ENCODE measurements around the gene PRKD1. TPM values are rescaled to one million over a fixed set of nuclear protein-coding genes. Genes with fewer than 3 reads are reported as not detected.

PRKD1 gene
- total RNA-seq, 1 donor from 2014 or later: 6.7 TPM

- no peak for DNase-seq
- H3K4me1 Mint-ChIP-seq: no peaks in the 10 kb centered on the region
- ChIA-PET CTCF (no interaction called here), POLR2A (no interaction called here)
- no peaks in the 10 kb centered on the region for H3K36me3 Mint-ChIP-seq (ENCODE audit: low read depth)
- ATAC-seq (ENCODE audit: low read depth): no peak
- no peaks in the 10 kb centered on the region for H3K27me3 Mint-ChIP-seq
- intact Hi-C loops (cut with micrococcal nuclease): no loop called here
- H3K9me3 Mint-ChIP-seq: no peaks in the 10 kb centered on the region
- TF ChIP-seq, protein P1, sequence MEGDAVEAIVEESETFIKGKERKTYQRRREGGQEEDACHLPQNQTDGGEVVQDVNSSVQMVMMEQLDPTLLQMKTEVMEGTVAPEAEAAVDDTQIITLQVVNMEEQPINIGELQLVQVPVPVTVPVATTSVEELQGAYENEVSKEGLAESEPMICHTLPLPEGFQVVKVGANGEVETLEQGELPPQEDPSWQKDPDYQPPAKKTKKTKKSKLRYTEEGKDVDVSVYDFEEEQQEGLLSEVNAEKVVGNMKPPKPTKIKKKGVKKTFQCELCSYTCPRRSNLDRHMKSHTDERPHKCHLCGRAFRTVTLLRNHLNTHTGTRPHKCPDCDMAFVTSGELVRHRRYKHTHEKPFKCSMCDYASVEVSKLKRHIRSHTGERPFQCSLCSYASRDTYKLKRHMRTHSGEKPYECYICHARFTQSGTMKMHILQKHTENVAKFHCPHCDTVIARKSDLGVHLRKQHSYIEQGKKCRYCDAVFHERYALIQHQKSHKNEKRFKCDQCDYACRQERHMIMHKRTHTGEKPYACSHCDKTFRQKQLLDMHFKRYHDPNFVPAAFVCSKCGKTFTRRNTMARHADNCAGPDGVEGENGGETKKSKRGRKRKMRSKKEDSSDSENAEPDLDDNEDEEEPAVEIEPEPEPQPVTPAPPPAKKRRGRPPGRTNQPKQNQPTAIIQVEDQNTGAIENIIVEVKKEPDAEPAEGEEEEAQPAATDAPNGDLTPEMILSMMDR (IDR thresholded peaks at IDR 0.05): no peak
- no peak overlapping the region for H3K4me3 Mint-ChIP-seq
- no peak overlapping the region for H3K27ac Mint-ChIP-seq
Observed at GRCh38 chr14:29630566-29631160, 297.0 kb downstream of the PRKD1 start.

GRCh38 chr14:29629839-29630238 lies 297.8 kb downstream of the PRKD1 start:
- no peak overlapping the region for H3K27ac Mint-ChIP-seq
- no peaks in the 10 kb centered on the region for H3K27me3 Mint-ChIP-seq
- intact Hi-C loops (cut with micrococcal nuclease): no loop called here
- DNase-seq (no peak), ATAC-seq (ENCODE audit: low read depth) (no peak)
- no peaks in the 10 kb centered on the region for H3K9me3 Mint-ChIP-seq
- no peaks in the 10 kb centered on the region for H3K4me1 Mint-ChIP-seq
- H3K36me3 Mint-ChIP-seq (ENCODE audit: low read depth): no peaks in the 10 kb centered on the region
- ChIA-PET POLR2A (no interaction called here), CTCF (no interaction called here)
- TF ChIP-seq, protein P1 (IDR thresholded peaks at IDR 0.05): no peak
- H3K4me3 Mint-ChIP-seq: no peak overlapping the region

- H3K4me3 Mint-ChIP-seq: no peak overlapping the region
- intact Hi-C loops (cut with micrococcal nuclease): no loop called here
- H3K36me3 Mint-ChIP-seq (ENCODE audit: low read depth): no peaks in the 10 kb centered on the region
- ChIA-PET POLR2A (no interaction called here), CTCF (no interaction called here)
- H3K27ac Mint-ChIP-seq: no peak overlapping the region
- no peaks in the 10 kb centered on the region for H3K4me1 Mint-ChIP-seq
- DNase-seq (no peak), ATAC-seq (ENCODE audit: low read depth) (no peak)
- no peaks in the 10 kb centered on the region for H3K9me3 Mint-ChIP-seq
- H3K27me3 Mint-ChIP-seq: no peaks in the 10 kb centered on the region
- TF ChIP-seq, protein P1 (IDR thresholded peaks at IDR 0.05): no peak
Observed at GRCh38 chr14:29627137-29627536, 300.5 kb downstream of the PRKD1 start.

DNA sequence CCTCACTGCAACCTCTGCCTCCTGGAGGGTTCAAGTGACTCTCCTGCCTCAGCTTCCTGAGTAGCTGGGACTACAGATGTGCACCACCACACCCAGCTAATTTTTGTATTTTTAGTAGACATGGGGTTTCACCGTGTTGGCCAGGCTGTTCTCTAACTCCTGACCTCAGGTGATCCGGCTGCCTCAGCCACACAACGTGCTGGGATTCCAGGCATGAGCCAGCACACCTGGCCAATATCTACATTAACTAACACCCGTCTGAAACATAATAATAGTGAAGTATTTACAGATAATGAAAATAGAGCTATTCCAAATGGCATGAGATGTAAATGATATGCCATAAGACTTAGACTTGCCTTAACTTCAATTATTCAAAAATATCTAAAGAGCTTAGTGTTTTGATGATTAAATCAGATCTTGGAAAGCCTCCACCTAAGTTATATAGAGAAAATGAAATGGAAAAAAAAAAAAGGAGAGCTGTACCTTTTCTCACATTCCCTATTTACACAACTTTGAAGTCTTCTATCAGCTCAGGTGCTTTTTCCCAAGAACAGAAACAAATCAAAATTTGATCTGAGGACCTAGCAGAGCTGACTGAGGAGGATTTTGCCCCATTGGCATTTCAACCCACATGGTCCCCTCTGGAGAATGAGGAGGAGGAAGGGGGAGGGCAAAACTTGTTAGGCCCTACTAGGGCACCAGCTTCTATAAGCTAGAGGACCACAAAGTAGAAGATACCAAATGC lies 309.2 kb downstream of the PRKD1 start:
- no peaks in the 10 kb centered on the region for H3K4me1 Mint-ChIP-seq
- no peak for ATAC-seq (ENCODE audit: low read depth)
- intact Hi-C loops (cut with micrococcal nuclease): no loop called here
- H3K36me3 Mint-ChIP-seq (ENCODE audit: low read depth): no peaks in the 10 kb centered on the region
- POLR2A ChIA-PET: no interaction called here
- H3K27ac Mint-ChIP-seq: no peak overlapping the region
- H3K27me3 Mint-ChIP-seq: no peaks in the 10 kb centered on the region
- H3K4me3 Mint-ChIP-seq: no peak overlapping the region
- CTCF ChIA-PET: no interaction called here
- no peak for DNase-seq
- TF ChIP-seq, protein P1 (IDR thresholded peaks at IDR 0.05): no peak
- H3K9me3 Mint-ChIP-seq: peaks cover 5% of the 10 kb centered on the region

GRCh38 chr14:29616922-29617321 lies 310.7 kb downstream of the PRKD1 start:
- Mint-ChIP-seq H3K36me3 (ENCODE audit: low read depth) (no peaks in the 10 kb centered on the region), H3K4me1 (no peaks in the 10 kb centered on the region), H3K27ac (no peak overlapping the region), H3K9me3 (peaks cover 5% of the 10 kb centered on the region), H3K27me3 (no peaks in the 10 kb centered on the region), H3K4me3 (no peak overlapping the region)
- ChIA-PET POLR2A (no interaction called here), CTCF (no interaction called here)
- DNase-seq: no peak
- intact Hi-C loops (cut with micrococcal nuclease): no loop called here
- TF ChIP-seq, protein P1 (IDR thresholded peaks at IDR 0.05): no peak
- no peak for ATAC-seq (ENCODE audit: low read depth)

Data from activated B cell treated with CpG ODN at 0.5 μM for 24 hours (primary cell).